ENCODE data around the gene ACTC1. TPM values are rescaled to one million over a fixed set of nuclear protein-coding genes. Genes with fewer than 3 reads are reported as not detected.
"Not testable (repeated sequence)": the region's sequence is repeated elsewhere in the genome, so short reads cannot be mapped to it uniquely, and the experiment has no call there.

Gene ACTC1
- polyA plus RNA-seq, 1 donor (not counting 4 experiments of a cell fraction or from before 2014, with no cell fraction given): not detected

GRCh38 chr15:34815836-34816235 lies 20.5 kb upstream of the ACTC1 start:
- Histone ChIP-seq H2AFZ (ENCODE audit: control insufficient read depth, low read length) (no peak overlapping the region), H3K27me3 (ENCODE audit: control insufficient read depth, extremely low read depth, insufficient read depth, low read length) (no peaks in the 10 kb centered on the region), H3K79me2 (ENCODE audit: control insufficient read depth, insufficient read depth, low read length) (no peaks in the 10 kb centered on the region), H3K27ac (ENCODE audit: control insufficient read depth, insufficient read depth, low read length) (no peak overlapping the region), H3K4me2 (ENCODE audit: control insufficient read depth, extremely low read depth, insufficient read depth, low read depth, low read length) (no peak overlapping the region), H3K9ac (ENCODE audit: control insufficient read depth, extremely low read depth, insufficient read depth, low read length) (no peak overlapping the region), H3K4me3 (ENCODE audit: control insufficient read depth in 2 of 3, extremely low read depth in 1 of 3, insufficient read depth in 2 of 3, low read depth in 1 of 3, low read length in 3 of 3) (no peak overlapping the region), H3K4me1 (ENCODE audit: control insufficient read depth, extremely low read depth, insufficient read depth, low read length) (no peaks in the 10 kb centered on the region), H3K36me3 (ENCODE audit: control insufficient read depth in 2 of 2, extremely low read depth in 1 of 2, insufficient read depth in 2 of 2, low read length in 2 of 2) (no peaks in the 10 kb centered on the region), H4K20me1 (ENCODE audit: control insufficient read depth, extremely low read depth, insufficient read depth, low read length) (no peaks in the 10 kb centered on the region), H3K9me1 (ENCODE audit: control insufficient read depth, extremely low read depth, insufficient read depth, low read length) (no peaks in the 10 kb centered on the region), H3K9me3 (ENCODE audit: control insufficient read depth, low read depth, low read length) (no peaks in the 10 kb centered on the region)
- no peak for DNase-seq (ENCODE audit: low read depth, low spot score)
- dilution Hi-C loops (cut with MboI; ENCODE audit: extremely low pct_ligation_motif_present, low sequenced_read_pairs): no loop called here
- FAIRE-seq: no peak
- TF ChIP-seq EZH2 (IDR thresholded peaks at IDR 0.05; ENCODE audit: low read length) (no peak), CTCF (optimal IDR thresholded peaks at IDR 0.05 in 1 of 3, IDR thresholded peaks at IDR 0.05 in 1 of 3, conservative IDR thresholded peaks at IDR 0.05 in 1 of 3; ENCODE audit: extremely low read depth in 1 of 3, insufficient read depth in 2 of 3, low read length in 3 of 3) (no peak)

GRCh38 chr15:34813446-34814190 lies 18.3 kb upstream of the ACTC1 start:
- Histone ChIP-seq H3K4me3 (ENCODE audit: control insufficient read depth in 2 of 3, extremely low read depth in 1 of 3, insufficient read depth in 2 of 3, low read depth in 1 of 3, low read length in 3 of 3) (no peak overlapping the region), H3K4me2 (ENCODE audit: control insufficient read depth, extremely low read depth, insufficient read depth, low read depth, low read length) (no peak overlapping the region), H3K36me3 (ENCODE audit: control insufficient read depth in 2 of 2, extremely low read depth in 1 of 2, insufficient read depth in 2 of 2, low read length in 2 of 2) (no peaks in the 10 kb centered on the region), H3K9me1 (ENCODE audit: control insufficient read depth, extremely low read depth, insufficient read depth, low read length) (no peaks in the 10 kb centered on the region), H3K4me1 (ENCODE audit: control insufficient read depth, extremely low read depth, insufficient read depth, low read length) (no peaks in the 10 kb centered on the region), H3K9me3 (ENCODE audit: control insufficient read depth, low read depth, low read length) (no peaks in the 10 kb centered on the region), H3K9ac (ENCODE audit: control insufficient read depth, extremely low read depth, insufficient read depth, low read length) (no peak overlapping the region), H2AFZ (ENCODE audit: control insufficient read depth, low read length) (no peak overlapping the region), H4K20me1 (ENCODE audit: control insufficient read depth, extremely low read depth, insufficient read depth, low read length) (no peaks in the 10 kb centered on the region), H3K79me2 (ENCODE audit: control insufficient read depth, insufficient read depth, low read length) (no peaks in the 10 kb centered on the region), H3K27ac (ENCODE audit: control insufficient read depth, insufficient read depth, low read length) (no peak overlapping the region), H3K27me3 (ENCODE audit: control insufficient read depth, extremely low read depth, insufficient read depth, low read length) (no peaks in the 10 kb centered on the region)
- dilution Hi-C loops (cut with MboI; ENCODE audit: extremely low pct_ligation_motif_present, low sequenced_read_pairs): no loop called here
- FAIRE-seq (no peak), DNase-seq (ENCODE audit: low read depth, low spot score) (no peak)
- TF ChIP-seq CTCF (optimal IDR thresholded peaks at IDR 0.05 in 1 of 3, IDR thresholded peaks at IDR 0.05 in 1 of 3, conservative IDR thresholded peaks at IDR 0.05 in 1 of 3; ENCODE audit: extremely low read depth in 1 of 3, insufficient read depth in 2 of 3, low read length in 3 of 3): no peak
- no peak for TF ChIP-seq EZH2 (IDR thresholded peaks at IDR 0.05; ENCODE audit: low read length)

- H2AFZ ChIP-seq (ENCODE audit: control insufficient read depth, low read length); H3K4me3 ChIP-seq (ENCODE audit: control insufficient read depth in 2 of 3, extremely low read depth in 1 of 3, insufficient read depth in 2 of 3, low read depth in 1 of 3, low read length in 3 of 3); DNase-seq (ENCODE audit: low read depth, low spot score); FAIRE-seq; H3K36me3 ChIP-seq (ENCODE audit: control insufficient read depth in 2 of 2, extremely low read depth in 1 of 2, insufficient read depth in 2 of 2, low read length in 2 of 2); H3K4me1 ChIP-seq (ENCODE audit: control insufficient read depth, extremely low read depth, insufficient read depth, low read length); dilution Hi-C loops (cut with MboI; ENCODE audit: extremely low pct_ligation_motif_present, low sequenced_read_pairs); H3K27me3 ChIP-seq (ENCODE audit: control insufficient read depth, extremely low read depth, insufficient read depth, low read length); H3K9me1 ChIP-seq (ENCODE audit: control insufficient read depth, extremely low read depth, insufficient read depth, low read length); H4K20me1 ChIP-seq (ENCODE audit: control insufficient read depth, extremely low read depth, insufficient read depth, low read length); H3K9me3 ChIP-seq (ENCODE audit: control insufficient read depth, low read depth, low read length); H3K9ac ChIP-seq (ENCODE audit: control insufficient read depth, extremely low read depth, insufficient read depth, low read length); H3K4me2 ChIP-seq (ENCODE audit: control insufficient read depth, extremely low read depth, insufficient read depth, low read depth, low read length); H3K27ac ChIP-seq (ENCODE audit: control insufficient read depth, insufficient read depth, low read length); H3K79me2 ChIP-seq (ENCODE audit: control insufficient read depth, insufficient read depth, low read length): not testable (repeated sequence)
Measured at GRCh38 chr15:34812868-34813365, 17.6 kb upstream of the ACTC1 start.

All from keratinocyte (primary cell).